Osteocyte (in vitro differentiated cells): Measurements from ENCODE around the gene SPG7. TPM values are rescaled to one million over a fixed set of nuclear protein-coding genes. Genes with fewer than 3 reads are reported as not detected.

Experiments
- DNase-seq: peaks from one replicate; pipeline ENCODE4 v3.0.0; 2021; ENCODE audit warnings: mixed read lengths; ENCODE audit not compliant: unreplicated experiment; ENCODE audit errors: extremely low spot score
- H3K27ac Mint-ChIP-seq: one replicate; pipeline ENCODE4 v1.8.0; 2021; ENCODE audit warnings: mild to moderate bottlenecking, mixed read lengths; ENCODE audit not compliant: unreplicated experiment
- H3K27me3 Mint-ChIP-seq: one replicate; pipeline ENCODE4 v1.8.0; 2021; ENCODE audit warnings: mixed read lengths; ENCODE audit not compliant: unreplicated experiment
- H3K36me3 Mint-ChIP-seq: one replicate; pipeline ENCODE4 v1.8.0; 2021; ENCODE audit warnings: mixed read lengths; ENCODE audit not compliant: unreplicated experiment
- H3K4me1 Mint-ChIP-seq: one replicate; pipeline ENCODE4 v1.8.0; 2021; ENCODE audit warnings: mixed read lengths; ENCODE audit not compliant: unreplicated experiment
- H3K4me3 Mint-ChIP-seq: one replicate; pipeline ENCODE4 v1.8.0; 2021; ENCODE audit warnings: mild to moderate bottlenecking, moderate library complexity, mixed read lengths; ENCODE audit not compliant: unreplicated experiment
- H3K9me3 Mint-ChIP-seq: one replicate; pipeline ENCODE4 v1.8.0; 2021; ENCODE audit warnings: mixed read lengths; ENCODE audit not compliant: unreplicated experiment
- CTCF ChIP-seq: fragments of 200-600 bp; sonication (generic); IDR thresholded peaks from 2 replicates; pipeline ENCODE4 v1.5.0; 2021; ENCODE audit warnings: antibody characterized with exemption, mild to moderate bottlenecking, moderate library complexity
- total RNA-seq: library from RNA; stranded (reverse); gene quantifications from 2 replicates; pipeline ENCODE4 v1.2.1, GENCODE V29; 2021

The SPG7 gene
- total RNA-seq, 1 donor from 2014 or later = 125 TPM

GRCh38 chr16:89589241-89589926 is 81.2 kb downstream of the SPG7 start:
- DNase-seq = no peak
- Mint-ChIP-seq H3K36me3 (no peaks in the 10 kb centered on the region), H3K4me3 (no peak overlapping the region), H3K4me1 (peaks cover 2% of the 10 kb centered on the region), H3K9me3 (no peaks in the 10 kb centered on the region), H3K27me3 (no peaks in the 10 kb centered on the region), H3K27ac (no peak overlapping the region)
- TF ChIP-seq CTCF = no peak

GRCh38 chr16:89593841-89594240 is 85.6 kb downstream of the SPG7 start:
- Mint-ChIP-seq H3K27me3 (no peaks in the 10 kb centered on the region), H3K27ac (no peak overlapping the region), H3K36me3 (no peaks in the 10 kb centered on the region), H3K9me3 (no peaks in the 10 kb centered on the region), H3K4me1 (peaks cover 2% of the 10 kb centered on the region), H3K4me3 (no peak overlapping the region)
- DNase-seq = no peak
- no peak for TF ChIP-seq CTCF

GRCh38 chr16:89595330-89596060 is 87.3 kb downstream of the SPG7 start:
- no peak for DNase-seq
- H3K4me3 Mint-ChIP-seq = no peak overlapping the region
- peaks cover 9% of the 10 kb centered on the region for H3K4me1 Mint-ChIP-seq
- H3K27me3 Mint-ChIP-seq = no peaks in the 10 kb centered on the region
- H3K27ac Mint-ChIP-seq = no peak overlapping the region
- no peaks in the 10 kb centered on the region for H3K36me3 Mint-ChIP-seq
- TF ChIP-seq CTCF = no peak
- H3K9me3 Mint-ChIP-seq = no peaks in the 10 kb centered on the region

GRCh38 chr16:89596061-89596689 is 88.0 kb downstream of the SPG7 start:
- no peaks in the 10 kb centered on the region for H3K9me3 Mint-ChIP-seq
- no peak for DNase-seq
- no peaks in the 10 kb centered on the region for H3K27me3 Mint-ChIP-seq
- H3K4me1 Mint-ChIP-seq = peaks cover 10% of the 10 kb centered on the region
- no peak for TF ChIP-seq CTCF
- H3K27ac Mint-ChIP-seq = no peak overlapping the region
- no peaks in the 10 kb centered on the region for H3K36me3 Mint-ChIP-seq
- H3K4me3 Mint-ChIP-seq = no peak overlapping the region
